Activated T-helper 2 cell treated with anti-CD3 and anti-CD28 coated beads, Interferon-gamma antibody, Interleukin-2, Interleukin-4, amounts not matched to agents 10 μg/mL and 5 μg/mL and 100 μg/mL, durations not matched to agents 14 hours and 24 hours and 36 hours (primary cell): Measurements from ENCODE around the gene ERCC1. TPM values are rescaled to one million over a fixed set of nuclear protein-coding genes. Genes with fewer than 3 reads are reported as not detected.
A peak's percentile ranks its signal among the peaks of the same experiment; 100 is the strongest.
"Not testable (repeated sequence)": the region's sequence is repeated elsewhere in the genome, so short reads cannot be mapped to it uniquely, and the experiment has no call there.

Experiments
- DNase-seq: peaks from one replicate; pipeline ENCODE4 v3.0.0; 2021; ENCODE audit warnings: low spot score
- H3K27ac Mint-ChIP-seq: one replicate; pipeline ENCODE4 v1.8.0; 2021; ENCODE audit warnings: mixed read lengths
- H3K27me3 Mint-ChIP-seq: one replicate; pipeline ENCODE4 v1.8.0; 2021; ENCODE audit warnings: low read depth, mixed read lengths
- H3K36me3 Mint-ChIP-seq: one replicate; pipeline ENCODE4 v1.8.0; 2021; ENCODE audit warnings: low read depth, mixed read lengths
- H3K4me1 Mint-ChIP-seq: one replicate; pipeline ENCODE4 v1.8.0; 2021; ENCODE audit warnings: low read depth, mixed read lengths
- H3K4me3 Mint-ChIP-seq: one replicate; pipeline ENCODE4 v1.8.0; 2021; ENCODE audit warnings: low read depth, mild to moderate bottlenecking, moderate library complexity, mixed read lengths
- H3K9me3 Mint-ChIP-seq: one replicate; pipeline ENCODE4 v1.8.0; 2021; ENCODE audit warnings: mixed read lengths
- intact Hi-C: fragments of 100-400 bp; cut with micrococcal nuclease; formaldehyde crosslinking; loops from one replicate; pipeline ENCODE4 v1.15.1; 2023
- total RNA-seq: library from RNA; stranded (reverse); gene quantifications from 2 replicates; pipeline ENCODE4 v1.2.3, GENCODE V29; 2022

Gene ERCC1
- total RNA-seq, 1 donor from 2014 or later = 118 TPM

DNA sequence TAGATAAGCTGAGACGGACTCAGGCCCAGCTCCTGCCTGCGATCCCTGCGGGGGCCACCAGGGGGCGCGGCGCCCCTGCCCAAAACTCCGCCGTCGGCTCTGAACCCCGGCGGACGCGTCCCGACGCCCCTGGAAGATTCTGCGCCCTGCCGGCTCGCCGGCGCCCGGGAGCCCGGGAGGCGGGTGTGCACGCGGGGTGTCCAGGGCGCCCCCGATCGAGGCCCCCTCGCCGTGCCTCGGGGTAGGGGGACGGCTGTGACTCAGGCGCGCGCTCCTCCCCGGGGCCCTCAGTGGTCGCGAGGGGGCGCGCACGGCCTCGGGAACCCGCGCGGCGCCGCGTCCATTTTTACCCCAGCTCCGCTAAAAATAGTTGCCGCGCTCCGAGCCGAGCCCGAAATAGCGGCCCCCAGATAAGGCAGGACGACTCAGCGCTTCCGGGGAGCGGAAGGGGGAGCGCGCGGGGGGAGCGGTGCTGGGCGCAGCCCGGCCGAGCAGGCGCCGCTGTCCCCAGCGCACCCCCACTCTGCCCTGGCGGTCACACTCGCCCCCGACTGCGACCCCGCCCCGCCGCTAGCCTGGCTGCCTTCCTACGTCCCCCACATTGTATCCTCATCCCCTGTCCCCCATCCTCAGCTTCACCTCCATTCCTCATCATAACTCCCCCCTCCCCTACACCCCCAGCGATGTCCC, 16.0 kb upstream of the ERCC1 start:
- intact Hi-C loops = loop anchor here (1.0 kb wide), 3 partner anchors 12 to 46 kb away; no protein-coding TSS in a partner anchor
- Mint-ChIP-seq H3K27me3 (peaks cover 2% of the 10 kb centered on the region), H3K4me3 (peak overlapping the region; percentile 69), H3K27ac (peak overlapping the region; percentile 67), H3K36me3 (no peaks in the 10 kb centered on the region), H3K9me3 (no peaks in the 10 kb centered on the region), H3K4me1 (peaks cover 23% of the 10 kb centered on the region)
- DNase-seq = peak; percentile 78

- Mint-ChIP-seq H3K36me3 (no peaks in the 10 kb centered on the region), H3K4me1 (peaks cover 23% of the 10 kb centered on the region), H3K4me3 (no peak overlapping the region), H3K9me3 (no peaks in the 10 kb centered on the region), H3K27me3 (peaks cover 2% of the 10 kb centered on the region), H3K27ac (no peak overlapping the region)
- DNase-seq = no peak
- intact Hi-C loops = loop anchor here (1.0 kb wide), 3 partner anchors 12 to 46 kb away; no protein-coding TSS in a partner anchor
These were observed 15.5 kb upstream of the ERCC1 start for GRCh38 chr19:45439190-45439568.

DNA sequence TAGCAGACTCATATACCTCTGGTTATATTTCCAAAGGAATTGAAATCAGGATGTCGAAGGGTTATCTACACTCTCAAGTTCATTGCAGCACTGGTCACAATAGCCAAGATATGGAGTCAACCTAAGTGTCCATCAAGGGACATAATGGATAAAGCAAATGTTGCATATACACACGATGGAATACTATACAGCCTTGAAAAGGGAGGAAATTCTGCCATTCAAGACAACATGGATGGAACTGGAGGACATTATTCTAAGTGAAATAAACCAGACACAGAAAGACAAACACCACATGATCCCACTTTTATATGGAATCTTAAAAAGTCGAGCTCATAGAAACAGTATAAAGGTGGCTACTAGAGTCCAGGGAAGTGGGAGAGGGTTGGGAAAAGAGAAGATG, 13.6 kb upstream of the ERCC1 start:
- no peak overlapping the region for H3K27ac Mint-ChIP-seq
- H3K4me1 Mint-ChIP-seq = peaks cover 13% of the 10 kb centered on the region
- intact Hi-C loops = no loop called here
- no peak for DNase-seq
- no peak overlapping the region for H3K4me3 Mint-ChIP-seq
- H3K27me3 Mint-ChIP-seq = peaks cover 2% of the 10 kb centered on the region
- H3K9me3 Mint-ChIP-seq = no peaks in the 10 kb centered on the region
- no peaks in the 10 kb centered on the region for H3K36me3 Mint-ChIP-seq

DNA sequence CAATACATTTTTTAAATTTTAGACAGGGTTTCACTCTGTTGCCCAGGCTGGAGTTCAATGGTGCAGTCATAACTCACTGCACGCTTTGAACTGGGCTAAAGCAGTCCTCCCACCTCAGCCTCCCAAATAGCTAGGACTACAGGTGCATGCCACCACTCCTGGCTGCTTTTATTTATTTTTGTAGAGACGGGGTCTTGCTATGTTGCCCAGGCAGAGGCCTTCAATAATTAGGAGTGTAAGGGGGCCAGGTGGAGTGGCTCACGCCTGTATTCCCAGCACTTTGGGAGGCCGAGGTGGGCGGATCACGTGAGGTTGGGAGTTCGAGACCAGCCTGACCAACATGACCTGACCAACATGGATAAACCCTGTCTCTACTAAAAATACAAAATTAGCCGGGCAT, 8.8 kb upstream of the ERCC1 start:
- H3K9me3 Mint-ChIP-seq, DNase-seq, intact Hi-C loops, H3K4me3 Mint-ChIP-seq, H3K36me3 Mint-ChIP-seq, H3K27ac Mint-ChIP-seq, H3K4me1 Mint-ChIP-seq: not testable (repeated sequence)
- peaks cover 12% of the 10 kb centered on the region for H3K27me3 Mint-ChIP-seq

- DNase-seq, intact Hi-C loops, H3K36me3 Mint-ChIP-seq, H3K4me3 Mint-ChIP-seq, H3K9me3 Mint-ChIP-seq, H3K27ac Mint-ChIP-seq: not testable (repeated sequence)
- H3K4me1 Mint-ChIP-seq = peaks cover 10% of the 10 kb centered on the region
- H3K27me3 Mint-ChIP-seq = peaks cover 13% of the 10 kb centered on the region
These were observed 7.3 kb upstream of the ERCC1 start for GRCh38 chr19:45431008-45431407.

DNA sequence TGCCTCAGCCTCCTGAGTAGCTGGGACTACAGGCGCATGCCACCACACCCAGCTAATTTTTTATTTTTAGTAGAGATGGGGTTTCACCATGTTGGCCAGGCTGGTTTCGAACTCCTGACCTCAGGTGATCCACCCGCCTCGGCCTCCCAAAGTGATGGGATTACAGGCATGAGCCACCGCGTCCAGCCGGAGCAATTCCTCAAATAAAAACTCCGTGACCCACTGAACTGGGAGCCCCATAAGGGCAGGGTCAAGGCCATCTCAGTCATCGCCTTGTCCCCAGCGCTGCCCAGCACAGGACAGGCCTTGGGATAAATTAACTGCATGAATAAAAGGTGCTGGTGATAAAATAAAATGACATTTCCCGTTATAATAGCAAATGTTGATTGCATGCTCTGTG, 6.2 kb upstream of the ERCC1 start:
- H3K36me3 Mint-ChIP-seq, H3K27ac Mint-ChIP-seq, H3K9me3 Mint-ChIP-seq, DNase-seq, H3K4me3 Mint-ChIP-seq: not testable (repeated sequence)
- H3K4me1 Mint-ChIP-seq = peaks cover 13% of the 10 kb centered on the region
- intact Hi-C loops = loop anchor here (10.0 kb wide), 1 partner anchor 155 kb away; the partner anchor contains the start of gene OPA3
- H3K27me3 Mint-ChIP-seq = peaks cover 11% of the 10 kb centered on the region

- no peaks in the 10 kb centered on the region for H3K9me3 Mint-ChIP-seq
- H3K4me1 Mint-ChIP-seq = peaks cover 20% of the 10 kb centered on the region
- peak overlapping the region; percentile 75 for H3K4me3 Mint-ChIP-seq
- H3K27ac Mint-ChIP-seq = no peak overlapping the region
- peaks cover under 1% of the 10 kb centered on the region for H3K36me3 Mint-ChIP-seq
- intact Hi-C loops = loop anchor here (10.0 kb wide), 1 partner anchor 156 kb away; the partner anchor contains the start of gene OPA3
- H3K27me3 Mint-ChIP-seq = peaks cover 11% of the 10 kb centered on the region
- no peak for DNase-seq
These were observed 4.9 kb upstream of the ERCC1 start for GRCh38 chr19:45428384-45429231.

DNA sequence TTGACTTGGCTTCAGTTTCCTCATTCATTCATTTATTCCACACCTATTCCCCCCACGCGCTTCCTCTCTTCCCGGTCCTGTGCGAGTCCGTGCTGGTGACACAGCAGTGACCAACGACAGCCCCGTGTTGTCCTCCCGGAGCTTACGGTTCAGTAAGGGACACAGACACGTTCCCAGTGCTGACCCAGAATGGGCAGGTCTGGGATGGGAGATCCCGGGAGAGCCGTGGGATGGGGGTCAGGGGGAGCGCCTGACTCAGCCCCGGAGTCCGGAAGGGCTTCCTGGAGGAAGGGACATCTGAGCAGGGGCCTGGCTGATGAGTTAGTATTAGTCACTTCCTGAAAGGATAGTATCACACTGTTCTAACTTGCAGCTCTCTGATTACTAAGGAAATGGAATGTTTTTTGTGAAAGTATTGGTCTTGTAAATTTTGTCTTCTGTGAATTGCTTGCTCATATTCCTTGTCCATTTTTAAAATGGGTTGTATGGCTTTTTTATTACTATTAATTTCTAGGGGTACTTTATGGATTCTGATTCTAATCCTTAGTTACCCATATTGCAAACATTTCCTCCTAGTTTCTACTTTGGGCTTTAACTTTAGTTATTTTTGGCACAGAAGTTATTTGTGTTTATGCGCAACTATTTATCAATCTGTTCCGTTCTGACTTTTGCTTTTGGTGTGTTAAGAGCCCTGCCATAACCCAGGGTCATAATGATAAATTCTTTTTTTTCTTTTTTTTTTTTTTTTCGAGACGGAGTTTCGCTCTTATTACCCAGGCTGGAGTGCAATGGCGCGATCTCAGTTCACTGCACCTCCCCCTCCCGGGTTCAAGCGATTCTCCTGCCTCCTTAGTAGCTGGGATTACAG, 708 bp upstream of the ERCC1 start:
- H3K4me1 Mint-ChIP-seq = peaks cover 41% of the 10 kb centered on the region
- peak overlapping the region; percentile 93 for H3K4me3 Mint-ChIP-seq
- H3K9me3 Mint-ChIP-seq = no peaks in the 10 kb centered on the region
- H3K36me3 Mint-ChIP-seq = peaks cover 26% of the 10 kb centered on the region
- DNase-seq = no peak
- intact Hi-C loops = loop anchor here (1.0 to 10.0 kb wide), 6 partner anchors 18 to 218 kb away; partner anchors contain the start of genes ERCC2, OPA3 and POLR1G
- peak overlapping the region; percentile 96 for H3K27ac Mint-ChIP-seq
- H3K27me3 Mint-ChIP-seq = peaks cover 11% of the 10 kb centered on the region

- Mint-ChIP-seq H3K27me3 (peaks cover 3% of the 10 kb centered on the region), H3K9me3 (no peaks in the 10 kb centered on the region), H3K4me3 (peak overlapping the region; percentile 93), H3K36me3 (peaks cover 35% of the 10 kb centered on the region), H3K27ac (peak overlapping the region; percentile 96), H3K4me1 (peaks cover 41% of the 10 kb centered on the region)
- DNase-seq = no peak
- intact Hi-C loops = loop anchor here (2.0 to 10.0 kb wide), 4 partner anchors 20 to 219 kb away; partner anchors contain the start of genes ERCC2 and OPA3
These were observed 606 bp downstream of the ERCC1 start for GRCh38 chr19:45423033-45423588.

GRCh38 chr19:45421947-45422498, 1.7 kb downstream of the ERCC1 start:
- DNase-seq = no peak
- Mint-ChIP-seq H3K36me3 (peaks cover 42% of the 10 kb centered on the region), H3K9me3 (no peaks in the 10 kb centered on the region), H3K27me3 (no peaks in the 10 kb centered on the region), H3K4me1 (peaks cover 35% of the 10 kb centered on the region), H3K27ac (peak overlapping the region; percentile 69), H3K4me3 (peak overlapping the region; percentile 50)
- intact Hi-C loops = loop anchor here (2.0 to 10.0 kb wide), 4 partner anchors 21 to 220 kb away; partner anchors contain the start of genes ERCC2 and OPA3

DNA sequence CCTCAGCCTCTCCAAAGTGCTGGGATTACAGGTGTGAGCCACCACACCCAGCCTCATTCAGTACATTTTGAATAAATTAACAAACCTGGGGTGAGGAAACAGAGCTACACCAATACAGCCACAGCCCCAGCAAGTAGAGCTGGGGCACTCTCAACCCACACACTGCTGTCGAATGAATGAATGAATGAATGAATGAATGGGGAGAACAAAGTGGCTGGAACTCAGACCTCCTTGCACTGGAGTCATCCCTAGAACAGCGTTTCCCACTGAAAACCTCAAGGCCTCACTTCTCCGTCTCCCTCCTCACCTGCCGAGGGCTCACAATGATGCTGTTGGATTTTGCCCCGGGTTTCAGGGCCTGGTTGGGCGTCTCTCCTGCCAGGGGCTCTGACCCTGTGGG, 2.8 kb downstream of the ERCC1 start:
- H3K4me1 Mint-ChIP-seq = peaks cover 35% of the 10 kb centered on the region
- H3K9me3 Mint-ChIP-seq = no peaks in the 10 kb centered on the region
- no peaks in the 10 kb centered on the region for H3K27me3 Mint-ChIP-seq
- peak overlapping the region; percentile 63 for H3K27ac Mint-ChIP-seq
- peaks cover 52% of the 10 kb centered on the region for H3K36me3 Mint-ChIP-seq
- intact Hi-C loops = loop anchor here (5.0 to 10.0 kb wide), 3 partner anchors 49 to 221 kb away; partner anchors contain the start of genes ERCC2 and OPA3
- peak overlapping the region; percentile 52 for H3K4me3 Mint-ChIP-seq
- DNase-seq = no peak
